Right atrium auricular region (tissue), 2 donors: ENCODE measurements around the gene TMEM187. TPM values are rescaled to one million over a fixed set of nuclear protein-coding genes. Genes with fewer than 3 reads are reported as not detected.

Experiments used
- DNase-seq: peaks from one replicate; pipeline ENCODE4 v3.0.0-alpha.2; 2019; ENCODE audit warnings: low spot score
- H3K27ac ChIP-seq, 2 donors: fragments of 200-600 bp; sonication (generic); 1 replicate in 1 of 2; 2 replicates in 1 of 2; pipeline ENCODE4 v1.5.1; 2016 to 2019
- H3K27me3 ChIP-seq, 2 donors: fragments of 200-600 bp; sonication (generic); one replicate each; pipeline versions ENCODE4 v1.5.1 to v1.6.0; 2017 to 2019
- H3K36me3 ChIP-seq: fragments of 200-600 bp; sonication (generic); one replicate; pipeline ENCODE4 v1.5.1; 2016
- H3K4me1 ChIP-seq, 2 donors: fragments of 200-600 bp; sonication (generic); one replicate each; pipeline versions ENCODE4 v1.5.1 to v1.6.0; 2017 to 2019
- H3K4me3 ChIP-seq, 2 donors: fragments of 200-600 bp; sonication (generic); 1 replicate in 1 of 2; 2 replicates in 1 of 2; pipeline ENCODE4 v1.5.1; 2017 to 2019; ENCODE audit warnings: mild to moderate bottlenecking in 1 of 2, moderate library complexity in 1 of 2
- H3K9me3 ChIP-seq, 2 donors: fragments of 200-600 bp; sonication (generic); one replicate each; pipeline ENCODE4 v1.5.1; 2019
- total RNA-seq, 2 donors: library from RNA; depleted of rRNA; stranded (reverse); fragments of >200 nt; gene quantifications; one replicate each; pipeline ENCODE4 v1.1.0, GENCODE V29; 2016
- TF ChIP-seq, protein P1 (sequence below), 2 donors: fragments of 200-600 bp; sonication (generic); IDR thresholded peaks; one replicate each; pipeline ENCODE4 v1.5.1; 2019; ENCODE audit warnings: antibody characterized with exemption in 2 of 2

The TMEM187 gene
- total RNA-seq, 2 donors from 2014 or later = 4.7 to 6.4 TPM

DNA sequence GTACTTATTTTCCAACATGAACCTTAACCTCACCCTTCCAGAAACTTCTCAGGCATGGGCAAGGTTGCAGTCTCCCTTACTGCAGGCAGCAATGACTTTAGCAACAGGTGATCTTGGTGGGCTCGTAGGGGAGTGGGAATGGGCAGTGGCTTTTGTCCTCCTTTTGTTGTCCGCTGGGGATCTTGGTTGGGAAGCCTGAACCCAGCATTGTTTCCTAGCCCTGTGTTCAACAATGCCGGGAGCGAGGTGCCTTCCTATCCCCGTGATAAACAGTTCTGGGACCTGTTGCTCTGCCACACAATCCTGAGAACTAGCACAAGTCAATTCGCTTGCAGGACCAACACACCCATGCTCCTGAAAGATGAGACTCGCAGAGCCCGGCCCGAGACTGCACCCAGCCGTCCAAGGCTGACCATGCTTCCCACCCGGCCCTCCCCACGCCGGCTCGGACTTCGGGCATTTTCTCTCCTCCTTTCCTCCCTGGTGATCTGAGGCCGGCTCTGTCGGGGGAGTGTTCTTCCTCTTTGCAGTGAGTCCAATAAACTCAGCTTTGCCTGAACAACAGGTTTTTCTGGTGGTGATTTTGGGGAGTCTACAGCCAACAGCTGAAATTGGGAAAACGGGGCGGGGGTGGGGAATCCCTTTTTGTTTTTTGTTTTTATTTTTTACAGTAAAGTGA is 26.9 kb downstream of the TMEM187 start:
- H3K27me3 ChIP-seq = no peaks in the 10 kb centered on the region
- TF ChIP-seq, protein P1, sequence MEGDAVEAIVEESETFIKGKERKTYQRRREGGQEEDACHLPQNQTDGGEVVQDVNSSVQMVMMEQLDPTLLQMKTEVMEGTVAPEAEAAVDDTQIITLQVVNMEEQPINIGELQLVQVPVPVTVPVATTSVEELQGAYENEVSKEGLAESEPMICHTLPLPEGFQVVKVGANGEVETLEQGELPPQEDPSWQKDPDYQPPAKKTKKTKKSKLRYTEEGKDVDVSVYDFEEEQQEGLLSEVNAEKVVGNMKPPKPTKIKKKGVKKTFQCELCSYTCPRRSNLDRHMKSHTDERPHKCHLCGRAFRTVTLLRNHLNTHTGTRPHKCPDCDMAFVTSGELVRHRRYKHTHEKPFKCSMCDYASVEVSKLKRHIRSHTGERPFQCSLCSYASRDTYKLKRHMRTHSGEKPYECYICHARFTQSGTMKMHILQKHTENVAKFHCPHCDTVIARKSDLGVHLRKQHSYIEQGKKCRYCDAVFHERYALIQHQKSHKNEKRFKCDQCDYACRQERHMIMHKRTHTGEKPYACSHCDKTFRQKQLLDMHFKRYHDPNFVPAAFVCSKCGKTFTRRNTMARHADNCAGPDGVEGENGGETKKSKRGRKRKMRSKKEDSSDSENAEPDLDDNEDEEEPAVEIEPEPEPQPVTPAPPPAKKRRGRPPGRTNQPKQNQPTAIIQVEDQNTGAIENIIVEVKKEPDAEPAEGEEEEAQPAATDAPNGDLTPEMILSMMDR (IDR thresholded peaks at IDR 0.05) = no peak
- H3K4me3 ChIP-seq = no peak overlapping the region

DNA sequence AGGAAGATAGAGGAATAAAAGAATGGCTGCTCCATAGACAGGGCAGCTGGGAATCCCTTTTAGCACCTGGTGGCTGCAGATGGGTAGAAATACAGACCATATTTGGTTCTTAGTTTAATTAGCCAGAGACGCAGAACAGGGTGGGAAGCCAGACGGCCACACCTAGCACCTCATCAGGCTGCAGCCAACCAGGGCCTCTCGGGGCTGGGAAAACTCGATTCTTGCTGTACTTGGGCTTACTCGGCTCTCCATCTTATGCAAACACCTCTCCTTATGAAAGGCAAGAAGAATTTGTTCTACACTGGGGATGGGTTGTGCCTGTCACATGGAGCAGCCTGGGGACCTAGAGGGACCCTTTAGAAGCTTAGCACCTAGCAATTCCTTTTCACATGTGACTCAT is 27.5 kb downstream of the TMEM187 start:
- H3K27ac ChIP-seq = no peak overlapping the region
- no peaks in the 10 kb centered on the region for H3K4me1 ChIP-seq
- H3K9me3 ChIP-seq = no peaks in the 10 kb centered on the region
- no peaks in the 10 kb centered on the region for H3K27me3 ChIP-seq
- TF ChIP-seq, protein P1 (IDR thresholded peaks at IDR 0.05) = no peak
- no peak overlapping the region for H3K4me3 ChIP-seq
- no peak for DNase-seq
- no peaks in the 10 kb centered on the region for H3K36me3 ChIP-seq

More for the DNA sequence above, 26.9 kb downstream of the TMEM187 start:
- no peaks in the 10 kb centered on the region for H3K9me3 ChIP-seq
- H3K27ac ChIP-seq = no peak overlapping the region
- DNase-seq = no peak
- no peaks in the 10 kb centered on the region for H3K4me1 ChIP-seq
- H3K36me3 ChIP-seq = no peaks in the 10 kb centered on the region

DNA sequence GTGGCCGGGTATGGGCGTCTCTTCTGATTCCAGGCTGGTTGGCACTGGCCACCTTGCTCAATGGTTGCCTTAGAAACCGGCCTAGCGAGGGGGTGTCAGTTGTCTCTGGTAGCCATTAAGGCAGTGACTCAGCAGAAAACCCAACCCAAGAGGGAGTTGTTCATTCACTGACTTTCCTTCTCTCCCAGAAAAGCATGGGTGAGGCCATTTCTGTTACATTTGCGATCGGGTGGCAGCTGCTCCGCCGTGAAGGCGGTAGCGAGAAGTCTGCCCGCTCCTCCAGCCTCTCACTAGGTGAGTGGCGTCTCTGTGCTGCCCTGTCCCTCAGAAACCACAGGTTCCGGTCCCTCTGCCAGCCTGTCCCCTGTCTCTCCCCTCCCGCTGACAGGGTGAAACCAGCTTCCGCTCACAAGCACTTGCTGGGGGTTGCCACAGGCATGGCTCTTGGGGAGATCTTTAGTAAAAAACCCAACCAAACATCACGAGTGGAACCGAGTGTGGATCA is 29.7 kb downstream of the TMEM187 start:
- no peak overlapping the region for H3K27ac ChIP-seq
- DNase-seq = no peak
- no peaks in the 10 kb centered on the region for H3K36me3 ChIP-seq
- no peak overlapping the region for H3K4me3 ChIP-seq
- H3K27me3 ChIP-seq = no peaks in the 10 kb centered on the region
- TF ChIP-seq, protein P1 (IDR thresholded peaks at IDR 0.05) = no peak
- no peaks in the 10 kb centered on the region for H3K4me1 ChIP-seq
- H3K9me3 ChIP-seq = no peaks in the 10 kb centered on the region

DNA sequence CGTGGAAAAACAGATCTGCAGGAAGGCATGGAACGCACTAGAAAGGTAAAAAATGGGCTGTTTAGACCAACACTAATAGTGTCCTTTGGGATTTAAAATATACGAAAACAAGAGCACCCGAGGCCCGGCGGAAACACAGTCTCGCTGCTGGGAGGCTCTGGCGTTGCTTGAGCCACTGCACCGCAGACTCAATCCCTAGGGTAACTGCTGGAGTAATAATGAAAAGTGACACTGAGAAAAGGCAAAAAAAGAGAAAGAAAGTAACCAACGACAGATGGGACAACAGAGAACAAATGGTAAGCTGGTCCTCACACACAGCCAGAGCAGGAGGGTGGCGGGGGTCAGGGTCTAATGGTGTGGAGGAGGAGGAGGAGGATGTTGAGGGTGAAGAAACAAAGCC is 31.8 kb downstream of the TMEM187 start:
- no peaks in the 10 kb centered on the region for H3K9me3 ChIP-seq
- no peak overlapping the region for H3K4me3 ChIP-seq
- H3K4me1 ChIP-seq = no peaks in the 10 kb centered on the region
- no peaks in the 10 kb centered on the region for H3K36me3 ChIP-seq
- DNase-seq = no peak
- no peak overlapping the region for H3K27ac ChIP-seq
- TF ChIP-seq, protein P1 (IDR thresholded peaks at IDR 0.05) = no peak
- H3K27me3 ChIP-seq = no peaks in the 10 kb centered on the region

DNA sequence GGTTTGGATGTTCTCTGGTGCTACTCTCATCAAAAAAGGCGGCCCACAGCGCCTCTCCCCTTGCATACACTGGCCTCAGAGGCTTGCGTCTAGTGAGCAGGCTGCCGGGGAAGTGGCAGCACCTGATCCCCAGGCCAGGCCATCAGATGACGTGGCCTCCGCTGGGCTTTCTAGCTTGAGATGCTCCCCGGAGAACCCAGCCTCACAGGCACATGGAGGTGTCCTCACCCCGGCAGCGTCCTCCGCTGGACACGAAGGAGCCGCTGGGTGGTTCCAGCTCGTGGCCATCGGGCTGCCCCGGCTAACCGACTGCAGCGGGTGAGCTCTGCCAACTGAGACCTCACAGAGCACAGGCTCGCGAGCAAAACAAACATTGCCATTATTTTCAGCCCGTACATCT is 34.4 kb downstream of the TMEM187 start:
- TF ChIP-seq, protein P1 (IDR thresholded peaks at IDR 0.05) = no peak
- no peak for DNase-seq
- no peak overlapping the region for H3K4me3 ChIP-seq
- no peaks in the 10 kb centered on the region for H3K4me1 ChIP-seq
- no peak overlapping the region for H3K27ac ChIP-seq
- no peaks in the 10 kb centered on the region for H3K9me3 ChIP-seq
- no peaks in the 10 kb centered on the region for H3K27me3 ChIP-seq
- H3K36me3 ChIP-seq = no peaks in the 10 kb centered on the region

DNA sequence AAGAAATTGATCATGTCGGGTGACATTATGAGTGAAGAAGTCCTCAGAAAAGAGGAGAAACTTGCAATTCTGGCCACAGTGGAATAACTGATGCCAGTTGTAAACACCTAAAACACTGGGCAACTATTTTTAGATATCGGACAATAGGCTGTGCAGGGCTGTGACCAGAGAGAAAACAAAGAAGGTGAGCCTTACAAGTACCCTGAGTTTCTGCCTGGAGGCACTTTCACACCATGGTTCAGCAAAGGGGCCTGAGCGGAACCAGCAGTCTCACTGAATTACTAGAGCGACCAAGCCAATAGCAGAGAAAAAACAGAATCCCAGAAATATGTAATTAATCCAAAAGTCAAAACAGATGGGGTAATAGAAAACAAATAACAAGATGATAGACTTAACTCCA is 36.0 kb downstream of the TMEM187 start:
- TF ChIP-seq, protein P1 (IDR thresholded peaks at IDR 0.05) = no peak
- H3K36me3 ChIP-seq = no peaks in the 10 kb centered on the region
- H3K4me1 ChIP-seq = no peaks in the 10 kb centered on the region
- no peak overlapping the region for H3K4me3 ChIP-seq
- H3K9me3 ChIP-seq = no peaks in the 10 kb centered on the region
- no peak for DNase-seq
- no peak overlapping the region for H3K27ac ChIP-seq
- H3K27me3 ChIP-seq = no peaks in the 10 kb centered on the region
